HG02763 (cell line): Measurements from ENCODE around the gene PCDHB10.

Experiments
- ATAC-seq: cut with Tn5 transposase; IDR thresholded peaks from one replicate; pipeline ENCODE4 v1.9.1; 2021; ENCODE audit warnings: mild to moderate bottlenecking, moderate library complexity; ENCODE audit not compliant: unreplicated experiment

PCDHB10 gene

DNA sequence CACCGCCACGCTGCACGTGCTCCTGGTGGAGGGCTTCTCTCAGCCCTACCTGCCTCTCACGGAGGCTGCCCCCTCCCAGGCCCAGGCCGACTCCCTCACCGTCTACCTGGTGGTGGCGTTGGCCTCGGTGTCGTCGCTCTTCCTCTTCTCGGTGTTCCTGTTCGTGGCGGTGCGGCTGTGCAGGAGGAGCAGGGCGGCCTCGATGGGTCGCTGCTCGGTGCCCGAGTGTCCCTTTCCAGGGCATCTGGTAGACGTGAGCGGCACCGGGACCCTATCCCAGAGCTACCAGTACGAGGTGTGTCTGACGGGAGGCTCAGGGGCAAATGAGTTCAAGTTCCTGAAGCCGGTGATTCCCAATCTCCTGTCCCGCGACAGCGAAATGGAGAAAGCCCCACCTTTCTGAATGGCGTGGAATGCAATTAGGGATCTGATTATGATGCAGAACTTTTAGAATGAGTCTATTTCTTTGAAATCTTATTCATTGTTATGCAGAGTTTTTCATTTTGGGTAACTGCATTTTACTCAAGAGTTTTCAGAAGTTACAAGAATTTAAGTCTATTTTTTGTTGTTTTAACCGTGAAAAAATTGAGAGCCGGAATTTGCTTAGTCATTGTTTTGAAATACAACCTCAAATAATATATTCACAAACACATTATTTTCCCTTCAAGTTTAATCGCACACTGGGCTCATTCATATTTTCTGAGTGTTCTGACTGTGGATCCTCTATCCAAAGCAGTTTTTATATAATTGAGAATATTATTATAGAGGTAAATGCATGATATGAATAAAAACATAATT, 44.6 kb downstream of the PCDHB10 start:
- ATAC-seq = no peak

DNA sequence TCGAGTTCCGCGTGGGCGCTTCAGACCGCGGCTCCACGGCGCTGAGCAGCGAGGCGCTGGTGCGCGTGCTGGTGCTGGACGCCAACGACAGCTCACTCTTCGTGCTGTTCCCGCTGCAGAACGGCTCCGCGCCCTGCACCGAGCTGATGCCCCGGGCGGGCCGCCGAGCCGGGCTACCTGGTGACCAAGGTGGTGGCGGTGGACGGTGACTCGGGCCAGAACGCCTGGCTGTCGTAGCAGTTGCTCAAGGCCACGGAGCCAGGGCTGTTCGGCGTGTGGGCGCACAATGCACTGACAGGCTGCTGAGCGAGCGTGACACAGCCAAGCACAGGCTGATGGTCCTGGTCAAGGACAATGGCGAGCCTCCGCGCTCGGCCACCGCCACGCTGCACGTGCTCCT, 49.3 kb downstream of the PCDHB10 start:
- no peak for ATAC-seq
